ENCODE results near the gene ASRGL1.

The ASRGL1 gene

DNA sequence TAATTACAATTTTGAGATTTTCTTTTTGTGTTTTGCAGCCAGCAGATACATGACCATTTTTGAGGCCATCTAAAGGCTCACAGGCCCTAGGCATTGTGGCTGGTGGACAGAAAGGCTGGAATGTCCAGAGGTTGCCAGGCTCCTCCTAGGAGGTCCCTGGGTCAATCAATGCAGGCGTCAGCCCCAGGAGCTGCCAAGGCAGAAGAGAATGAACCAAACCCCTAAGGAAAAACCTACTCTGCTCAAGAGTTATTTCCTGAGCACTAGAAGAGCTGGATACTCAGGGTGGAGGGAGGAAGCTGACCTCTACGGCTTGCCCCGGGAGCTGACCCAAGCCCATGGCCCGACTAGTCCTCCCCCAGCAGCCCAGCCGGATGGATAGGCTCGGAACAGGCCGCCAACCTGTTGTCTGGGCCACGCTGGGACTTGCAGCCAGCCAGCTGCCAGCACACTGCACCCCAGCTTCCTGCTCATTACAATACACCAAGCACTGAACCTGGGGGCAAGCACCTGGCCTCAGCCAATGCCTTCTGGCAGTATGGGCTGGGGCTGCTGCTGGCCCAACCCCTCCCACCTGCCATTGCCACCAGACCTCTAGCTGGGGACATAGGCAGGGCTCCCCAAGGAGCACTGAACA, 75.9 kb downstream of the ASRGL1 start:
- no peaks in the 10 kb centered on the region for H3K4me1 Mint-ChIP-seq

DNA sequence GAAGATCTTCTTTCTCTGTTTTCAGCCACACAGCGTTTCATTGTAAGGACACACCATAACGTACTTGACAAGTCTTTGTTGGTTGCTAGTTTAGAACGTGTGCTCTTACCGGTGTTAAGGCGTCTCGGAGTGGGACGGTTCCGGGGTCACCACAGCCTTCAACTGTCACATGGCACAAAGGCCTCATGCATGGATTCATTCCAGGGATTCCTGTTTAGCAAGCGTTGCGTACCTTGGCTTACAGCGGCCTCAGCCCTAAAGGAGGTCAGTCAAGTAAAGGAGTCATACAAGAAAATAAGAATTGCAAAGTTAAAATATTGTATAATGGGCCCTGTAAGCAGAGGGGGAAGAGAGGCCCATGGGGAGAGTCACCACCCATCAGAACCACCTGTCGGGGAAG, 79.3 kb downstream of the ASRGL1 start:
- Mint-ChIP-seq H3K4me1 (no peaks in the 10 kb centered on the region), H3K27ac (no peak overlapping the region), H3K9me3 (no peaks in the 10 kb centered on the region), H3K36me3 (no peaks in the 10 kb centered on the region), H3K27me3 (no peaks in the 10 kb centered on the region), H3K4me3 (no peak overlapping the region)

More for the DNA sequence above, 75.9 kb downstream of the ASRGL1 start:
- Mint-ChIP-seq H3K4me3 (no peak overlapping the region), H3K27me3 (no peaks in the 10 kb centered on the region), H3K27ac (no peak overlapping the region), H3K9me3 (no peaks in the 10 kb centered on the region), H3K36me3 (no peaks in the 10 kb centered on the region)

DNA sequence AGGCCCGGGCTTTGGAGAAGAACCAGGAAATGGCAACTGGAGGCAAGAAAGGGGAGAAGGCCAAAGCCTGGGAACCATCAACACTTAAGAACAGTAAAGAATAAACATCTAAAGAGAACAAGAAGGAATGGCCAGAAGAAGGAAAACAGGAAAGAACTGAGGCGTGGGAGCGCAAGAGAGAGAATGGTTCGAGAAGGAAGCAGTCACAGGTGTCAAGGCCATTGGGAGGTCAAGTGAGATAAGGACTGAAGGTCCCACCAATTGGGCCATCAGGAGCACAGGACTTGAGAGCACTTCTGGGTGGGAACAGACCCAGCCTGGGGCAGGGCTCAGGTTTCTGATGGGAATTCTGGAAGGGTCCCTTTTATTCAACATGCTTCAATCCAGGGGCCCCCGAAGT, 80.9 kb downstream of the ASRGL1 start:
- Mint-ChIP-seq H3K27me3 (no peaks in the 10 kb centered on the region), H3K4me1 (no peaks in the 10 kb centered on the region), H3K36me3 (no peaks in the 10 kb centered on the region), H3K27ac (no peak overlapping the region), H3K4me3 (no peak overlapping the region), H3K9me3 (no peaks in the 10 kb centered on the region)

DNA sequence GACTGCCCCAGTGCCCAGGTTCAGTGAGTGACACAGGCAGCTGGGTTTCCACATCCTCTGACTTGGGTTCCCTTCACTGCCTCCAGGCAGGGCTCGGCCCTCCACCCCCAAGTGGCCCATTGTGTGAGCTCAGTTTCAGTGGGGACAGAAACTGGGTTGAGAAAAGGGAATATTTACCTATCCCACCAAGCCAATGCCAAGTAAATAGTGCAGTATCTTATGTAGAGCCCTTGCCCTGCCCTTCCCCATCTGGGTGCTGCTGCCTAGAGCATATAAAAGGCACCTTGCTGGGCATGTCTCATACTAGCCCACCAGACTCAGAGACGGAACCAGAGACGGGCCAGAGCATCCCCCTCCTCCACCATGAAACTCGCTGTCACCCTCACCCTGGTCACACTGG, 81.5 kb downstream of the ASRGL1 start, which contains the start of gene SCGB1A1:
Gene SCGB1A1 (plus strand): TSS at position 301 of the 400 bp plus-strand sequence. CDS start 63 bp downstream, at position 364.
- no peaks in the 10 kb centered on the region for H3K9me3 Mint-ChIP-seq
- no peak within 1 kb of the TSS for H3K27ac Mint-ChIP-seq
- no peak within 1 kb of the TSS for H3K4me3 Mint-ChIP-seq
- no peaks in the 10 kb centered on the region for H3K4me1 Mint-ChIP-seq
- no peaks in the 10 kb centered on the region for H3K36me3 Mint-ChIP-seq
- H3K27me3 Mint-ChIP-seq = no peaks in the 10 kb centered on the region

DNA sequence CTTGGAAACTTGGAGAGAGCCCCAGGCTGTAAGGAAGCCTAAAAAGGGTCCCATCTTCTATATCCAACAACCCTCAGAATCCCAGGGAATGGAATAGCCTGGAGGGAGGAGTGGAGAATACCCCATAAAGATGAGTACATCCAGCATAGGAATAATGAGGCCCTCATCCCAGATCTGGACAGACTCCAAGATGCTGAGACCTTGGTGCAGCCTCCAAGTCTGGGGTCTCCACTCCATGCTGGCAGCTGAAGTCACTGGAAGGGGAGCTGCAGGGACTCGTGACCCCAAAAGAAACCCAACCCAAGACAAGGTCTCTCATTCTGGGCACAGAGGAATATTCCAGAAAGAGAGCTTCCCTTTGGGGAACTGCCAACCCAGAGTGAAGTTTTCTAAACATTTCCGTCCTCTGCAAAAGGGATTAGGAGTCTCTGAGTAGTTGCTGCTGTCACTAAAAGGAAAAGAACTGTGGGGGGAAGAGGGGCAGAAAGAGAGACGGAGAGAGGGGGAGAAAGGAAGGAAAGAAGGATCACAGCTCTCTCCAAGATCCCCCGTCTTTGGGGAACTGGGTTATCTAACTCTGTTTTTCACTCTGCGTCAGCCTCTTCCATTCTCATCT, 82.2 kb downstream of the ASRGL1 start:
- Mint-ChIP-seq H3K9me3 (no peaks in the 10 kb centered on the region), H3K27me3 (no peaks in the 10 kb centered on the region), H3K4me3 (no peak overlapping the region), H3K27ac (no peak overlapping the region), H3K4me1 (no peaks in the 10 kb centered on the region), H3K36me3 (no peaks in the 10 kb centered on the region)

DNA sequence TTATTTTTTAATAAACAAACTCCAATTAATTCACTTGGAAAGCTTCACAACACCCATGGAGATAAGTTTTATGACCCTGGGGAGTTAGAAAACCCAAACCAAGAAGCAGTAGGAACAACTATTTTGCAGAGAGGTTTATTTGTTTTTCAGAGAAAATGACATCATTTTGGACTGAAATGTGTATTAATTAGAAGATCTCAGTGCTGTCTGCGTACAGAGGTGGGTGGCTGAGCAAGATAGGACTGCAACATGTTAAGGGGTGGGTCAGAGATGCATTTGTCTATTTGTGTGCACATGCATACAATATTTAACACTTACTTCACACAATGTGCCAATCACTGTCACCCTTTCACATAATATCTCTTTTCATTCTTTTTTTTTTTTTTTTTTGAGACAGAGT, 82.7 kb downstream of the ASRGL1 start:
- H3K27me3 Mint-ChIP-seq = no peaks in the 10 kb centered on the region
- H3K9me3 Mint-ChIP-seq = no peaks in the 10 kb centered on the region
- H3K27ac Mint-ChIP-seq = no peak overlapping the region
- H3K4me3 Mint-ChIP-seq = no peak overlapping the region
- H3K4me1 Mint-ChIP-seq = no peaks in the 10 kb centered on the region
- H3K36me3 Mint-ChIP-seq = no peaks in the 10 kb centered on the region

DNA sequence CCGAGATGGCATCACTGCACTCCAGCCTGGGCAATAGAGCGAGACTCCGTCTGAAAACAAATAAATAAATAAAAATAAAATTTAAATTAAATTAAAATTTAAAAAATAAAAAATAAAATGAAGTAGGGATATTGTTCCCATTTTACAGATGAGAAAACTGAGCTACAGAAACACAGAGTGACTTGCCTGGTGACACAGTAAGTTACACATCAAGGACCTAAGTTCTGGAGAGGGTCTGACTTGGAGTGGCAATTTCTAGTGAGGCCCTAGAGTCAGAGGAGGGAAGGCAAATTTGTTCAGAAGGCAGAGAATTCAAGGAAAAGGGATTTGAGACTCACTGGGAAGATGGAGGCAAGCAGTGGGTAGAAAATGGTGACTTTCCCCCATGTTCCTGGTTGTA, 83.6 kb downstream of the ASRGL1 start:
- H3K4me1 Mint-ChIP-seq = no peaks in the 10 kb centered on the region
- H3K27ac Mint-ChIP-seq = no peak overlapping the region
- H3K4me3 Mint-ChIP-seq = no peak overlapping the region

DNA sequence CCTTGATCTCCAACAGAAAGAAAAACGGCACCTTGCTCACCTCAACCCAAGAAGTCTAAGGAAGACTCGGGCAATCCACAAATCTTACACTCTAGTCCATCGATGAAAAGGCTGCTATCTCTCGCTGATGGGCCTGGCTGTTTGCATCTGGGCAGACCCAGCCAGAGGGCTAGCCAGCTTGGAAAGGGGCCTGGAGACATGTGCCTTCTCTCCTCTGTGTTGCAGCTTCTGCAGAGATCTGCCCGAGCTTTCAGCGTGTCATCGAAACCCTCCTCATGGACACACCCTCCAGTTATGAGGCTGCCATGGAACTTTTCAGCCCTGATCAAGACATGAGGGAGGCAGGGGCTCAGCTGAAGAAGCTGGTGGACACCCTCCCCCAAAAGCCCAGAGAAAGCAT, 84.7 kb downstream of the ASRGL1 start:
- Mint-ChIP-seq H3K27me3 (no peaks in the 10 kb centered on the region), H3K27ac (no peak overlapping the region), H3K9me3 (no peaks in the 10 kb centered on the region), H3K4me3 (no peak overlapping the region), H3K4me1 (peaks cover 8% of the 10 kb centered on the region), H3K36me3 (no peaks in the 10 kb centered on the region)

More for the DNA sequence above, 83.6 kb downstream of the ASRGL1 start:
- Mint-ChIP-seq H3K9me3 (no peaks in the 10 kb centered on the region), H3K36me3 (no peaks in the 10 kb centered on the region), H3K27me3 (no peaks in the 10 kb centered on the region)

DNA sequence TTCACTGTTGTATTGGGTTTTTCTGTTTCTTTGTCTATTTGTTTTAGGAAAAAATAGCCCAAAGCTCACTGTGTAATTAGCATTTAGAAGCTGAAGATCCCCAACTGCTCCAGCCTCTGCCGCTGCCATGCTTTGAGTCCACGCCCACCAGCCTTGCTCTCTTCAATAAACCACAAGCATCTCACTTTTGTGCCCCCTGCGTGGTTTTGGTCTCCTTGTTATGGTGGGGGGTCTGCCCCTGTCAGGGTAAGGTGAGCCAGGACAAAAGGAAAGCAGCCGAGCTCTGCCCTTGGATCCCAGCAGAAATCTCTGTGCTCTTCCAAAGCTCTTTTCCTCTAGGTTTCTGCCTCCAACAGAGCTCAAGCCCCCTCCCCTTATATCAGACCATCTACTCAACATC, 85.8 kb downstream of the ASRGL1 start:
- Mint-ChIP-seq H3K27ac (no peak overlapping the region), H3K9me3 (no peaks in the 10 kb centered on the region), H3K36me3 (no peaks in the 10 kb centered on the region), H3K4me3 (no peak overlapping the region), H3K4me1 (peaks cover 15% of the 10 kb centered on the region), H3K27me3 (no peaks in the 10 kb centered on the region)

DNA sequence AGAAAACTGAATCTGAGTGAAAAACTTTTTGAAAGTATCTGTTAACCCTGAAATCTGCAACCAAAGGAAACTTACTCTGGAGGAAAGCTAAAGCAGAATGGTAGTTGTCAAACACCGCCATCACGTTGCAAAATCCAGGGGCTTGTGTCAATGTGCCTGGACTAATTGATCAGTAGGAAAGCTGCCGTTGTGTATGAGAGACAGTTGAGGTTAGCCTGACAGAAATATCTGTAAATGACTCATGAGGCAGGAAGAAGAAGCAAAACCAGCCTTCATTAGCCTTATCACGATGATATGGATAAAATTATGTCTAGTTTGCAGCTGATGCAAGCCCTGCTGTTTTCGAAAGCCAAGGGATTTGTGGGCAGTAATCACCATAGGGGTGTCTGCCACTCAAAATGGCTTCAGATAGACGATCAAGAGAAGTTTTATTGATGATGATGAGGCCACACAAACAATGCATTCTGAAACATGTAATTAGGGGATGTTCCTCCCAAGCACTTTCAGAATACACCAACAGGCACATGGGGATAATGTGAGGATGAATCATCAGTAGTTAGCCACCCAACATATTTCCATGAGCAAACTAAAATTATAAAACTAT, 90.5 kb downstream of the ASRGL1 start:
- peaks cover 36% of the 10 kb centered on the region for H3K4me1 Mint-ChIP-seq
- no peaks in the 10 kb centered on the region for H3K9me3 Mint-ChIP-seq
- H3K4me3 Mint-ChIP-seq = peak overlapping the region; percentile 42
- no peaks in the 10 kb centered on the region for H3K27me3 Mint-ChIP-seq
- peak overlapping the region; percentile 91 for H3K27ac Mint-ChIP-seq
- no peaks in the 10 kb centered on the region for H3K36me3 Mint-ChIP-seq

DNA sequence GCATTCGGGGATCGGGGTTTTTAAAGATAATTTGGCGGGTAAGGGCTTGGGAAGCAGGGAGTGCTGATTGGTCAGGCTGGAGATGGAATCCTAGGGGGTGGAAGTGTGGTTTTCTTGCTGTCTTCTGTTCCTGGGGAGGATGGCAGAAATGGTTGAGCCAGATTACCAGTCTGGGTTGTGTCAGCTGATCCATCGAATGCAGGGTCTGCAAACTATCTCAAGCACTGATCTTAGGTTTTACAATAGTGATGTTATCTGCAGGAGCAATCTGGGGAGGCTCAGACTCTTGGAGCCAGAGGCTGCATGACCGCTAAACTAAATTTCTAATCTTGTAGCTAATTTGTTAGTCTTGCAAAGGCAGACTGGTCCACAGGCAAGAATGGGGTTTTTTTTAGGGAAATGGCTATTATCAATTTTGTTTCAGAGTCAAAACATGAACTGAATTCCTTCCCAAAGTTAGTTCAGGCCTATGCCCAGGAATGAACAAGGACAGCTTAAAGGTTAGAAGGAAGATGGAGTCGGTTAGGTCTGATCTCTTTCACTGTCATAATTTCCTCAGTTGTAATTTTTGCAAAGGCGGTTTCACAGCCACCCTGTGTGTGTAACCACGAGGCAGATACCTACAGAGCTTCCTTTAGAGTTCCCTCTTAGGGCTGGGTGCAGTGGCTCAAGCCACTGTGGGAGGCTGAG, 91.8 kb downstream of the ASRGL1 start:
- Mint-ChIP-seq H3K4me1 (peaks cover 45% of the 10 kb centered on the region), H3K9me3 (no peaks in the 10 kb centered on the region), H3K27me3 (no peaks in the 10 kb centered on the region), H3K36me3 (no peaks in the 10 kb centered on the region), H3K27ac (peak overlapping the region; percentile 14), H3K4me3 (no peak overlapping the region)

DNA sequence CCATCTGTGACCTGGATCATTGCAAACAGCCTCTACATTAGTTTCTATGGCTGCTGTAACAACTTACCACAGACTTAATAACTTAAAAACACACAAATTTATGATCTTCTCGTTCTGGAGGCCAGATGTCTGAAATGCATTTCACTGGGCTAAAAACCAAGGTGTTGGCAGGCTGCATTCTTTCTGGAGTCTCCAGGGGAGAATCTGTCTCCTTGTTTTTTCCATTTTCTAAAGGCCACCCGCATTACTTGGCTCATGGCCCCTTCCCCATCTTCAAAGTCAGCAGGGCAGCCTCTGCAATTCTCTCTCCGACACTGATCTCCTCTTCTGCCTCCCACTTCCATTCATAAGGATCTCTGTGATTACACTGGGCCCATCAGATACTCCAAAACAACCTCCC, 93.2 kb downstream of the ASRGL1 start:
- H3K4me3 Mint-ChIP-seq = no peak overlapping the region
- H3K27ac Mint-ChIP-seq = no peak overlapping the region
- H3K9me3 Mint-ChIP-seq = no peaks in the 10 kb centered on the region
- H3K4me1 Mint-ChIP-seq = peaks cover 55% of the 10 kb centered on the region
- no peaks in the 10 kb centered on the region for H3K27me3 Mint-ChIP-seq
- no peaks in the 10 kb centered on the region for H3K36me3 Mint-ChIP-seq

DNA sequence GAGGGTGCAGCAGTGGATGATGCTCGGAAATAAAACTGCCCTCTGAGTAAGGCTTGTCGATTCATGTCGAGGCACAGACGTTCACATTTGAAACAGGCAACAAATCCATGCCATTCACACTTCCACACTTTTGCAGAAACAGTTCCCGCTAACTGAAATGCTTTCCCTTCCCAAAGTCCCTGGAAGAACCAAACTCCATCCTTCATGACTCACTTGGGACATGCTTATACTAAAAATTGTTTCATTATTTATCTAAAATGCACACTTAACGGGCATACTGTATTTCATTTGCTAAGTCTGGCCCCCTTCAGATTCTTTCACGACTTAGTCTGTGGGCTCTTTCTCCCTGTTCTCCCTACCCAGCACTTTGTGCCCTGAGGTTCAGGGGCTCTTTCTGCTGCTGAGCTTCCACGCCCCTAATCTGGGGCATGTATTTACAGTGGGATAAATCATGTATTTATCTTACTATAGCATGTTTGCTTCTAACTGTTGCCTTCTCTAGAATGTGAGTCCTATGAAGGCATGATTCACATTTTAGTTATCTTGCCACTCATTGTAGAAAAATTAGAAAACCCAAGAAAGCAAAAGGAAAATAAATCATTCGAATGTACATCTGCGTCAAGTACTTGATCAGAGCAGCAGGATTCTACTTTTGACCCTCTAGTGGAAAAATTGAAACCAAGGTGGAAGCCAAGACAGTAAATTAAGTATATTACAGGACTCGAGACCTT, 94.1 kb downstream of the ASRGL1 start:
- Mint-ChIP-seq H3K4me3 (no peak overlapping the region), H3K36me3 (no peaks in the 10 kb centered on the region), H3K27me3 (no peaks in the 10 kb centered on the region), H3K27ac (no peak overlapping the region), H3K4me1 (peaks cover 59% of the 10 kb centered on the region), H3K9me3 (no peaks in the 10 kb centered on the region)

DNA sequence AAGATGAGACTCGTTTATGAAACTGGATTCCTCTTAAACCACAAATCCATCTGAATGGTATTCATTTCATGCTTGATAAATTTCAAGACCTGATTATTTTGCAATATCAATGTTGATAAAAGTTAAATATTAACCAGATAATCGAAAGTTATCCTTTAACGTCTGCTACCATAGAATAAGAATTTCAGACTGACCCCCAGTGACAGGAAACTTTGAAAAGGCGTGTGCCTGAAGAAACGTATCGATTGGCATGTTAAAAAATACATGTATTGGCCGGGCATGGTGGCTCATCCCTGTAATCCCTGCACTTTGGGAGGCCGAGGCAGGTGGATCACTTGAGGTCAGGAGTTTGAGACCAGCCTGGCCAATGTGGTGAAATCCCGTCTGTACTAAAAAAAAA, 95.4 kb downstream of the ASRGL1 start:
- no peak overlapping the region for H3K4me3 Mint-ChIP-seq
- H3K9me3 Mint-ChIP-seq = no peaks in the 10 kb centered on the region
- no peaks in the 10 kb centered on the region for H3K36me3 Mint-ChIP-seq
- no peaks in the 10 kb centered on the region for H3K27me3 Mint-ChIP-seq
- no peak overlapping the region for H3K27ac Mint-ChIP-seq
- peaks cover 51% of the 10 kb centered on the region for H3K4me1 Mint-ChIP-seq

DNA sequence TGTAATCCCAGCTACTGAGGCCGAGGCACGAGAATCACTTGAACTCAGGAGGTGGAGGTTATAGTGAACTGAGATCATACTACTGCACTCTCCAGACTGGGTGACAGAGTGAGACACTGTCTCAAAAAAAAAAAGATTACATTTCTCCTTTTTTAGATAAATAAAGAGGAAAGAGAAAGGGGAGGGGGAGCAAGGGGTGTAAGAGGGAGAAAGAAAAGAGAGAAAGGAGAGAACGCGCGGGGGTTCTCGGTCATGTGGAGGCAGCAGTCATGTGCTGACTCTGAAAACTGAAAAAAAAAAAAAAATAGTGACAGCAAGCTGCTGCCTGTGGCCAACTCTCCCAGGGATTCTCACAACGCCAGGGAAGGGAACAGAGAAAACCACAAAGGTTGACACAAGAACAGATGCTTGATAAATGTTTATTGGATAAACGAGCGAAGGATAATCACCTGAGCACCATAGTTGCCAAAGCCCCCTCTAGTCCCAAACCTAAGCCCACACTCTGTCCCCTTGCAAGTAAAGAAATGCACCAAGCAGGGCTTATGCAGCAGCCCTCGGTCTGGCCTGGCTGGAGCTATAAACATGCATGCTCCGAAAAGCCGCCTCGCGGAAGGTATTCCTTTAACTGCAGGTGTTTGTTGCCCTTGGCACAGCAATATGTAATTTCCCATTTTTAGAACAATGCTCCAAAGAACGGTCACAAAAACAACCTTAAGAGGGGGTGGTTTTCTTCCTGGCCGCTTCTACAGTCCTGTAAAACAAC, 96.1 kb downstream of the ASRGL1 start:
- Mint-ChIP-seq H3K4me3 (no peak overlapping the region), H3K27me3 (no peaks in the 10 kb centered on the region), H3K36me3 (no peaks in the 10 kb centered on the region), H3K9me3 (no peaks in the 10 kb centered on the region), H3K27ac (no peak overlapping the region), H3K4me1 (peaks cover 46% of the 10 kb centered on the region)

Measured in activated naive CD4-positive, alpha-beta T cell treated with anti-CD3 and anti-CD28 coated beads, Interleukin-2, amount 50 U/mL, for 24 hours (primary cell).